GM20431 (cell line): Measurements from ENCODE around the gene NOM1.
"Not testable (repeated sequence)": the region's sequence is repeated elsewhere in the genome, so short reads cannot be mapped to it uniquely, and the experiment has no call there.

Experiments
- in situ Hi-C: fragments of 300-500 bp; cut with MseI, MboI; formaldehyde crosslinking; loops from one replicate; pipeline ENCODE4 v1.15.0; 2020; ENCODE audit warnings: low sequenced_read_pairs; ENCODE audit not compliant: unreplicated experiment

NOM1 gene

DNA sequence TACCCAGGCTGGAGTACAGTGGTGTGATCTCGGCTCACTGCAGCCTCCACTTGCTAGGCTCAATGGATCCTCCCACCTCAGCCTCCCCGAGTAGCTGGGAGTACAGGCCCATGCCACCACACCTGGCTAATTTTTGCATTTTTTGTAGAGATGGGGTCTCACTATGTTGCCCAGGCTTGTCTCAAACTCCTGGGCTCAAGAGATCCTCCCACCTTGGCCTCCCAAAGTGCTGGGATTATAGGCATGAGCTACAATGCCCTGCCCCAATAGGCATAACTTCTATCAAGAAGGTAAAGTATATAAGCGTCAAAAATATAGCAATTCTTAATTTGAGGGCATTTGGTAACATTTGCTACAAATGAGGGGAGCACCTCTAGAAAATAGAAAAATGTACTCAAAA, 12.7 kb upstream of the NOM1 start:
- in situ Hi-C loops, result not testable (repeated sequence)

DNA sequence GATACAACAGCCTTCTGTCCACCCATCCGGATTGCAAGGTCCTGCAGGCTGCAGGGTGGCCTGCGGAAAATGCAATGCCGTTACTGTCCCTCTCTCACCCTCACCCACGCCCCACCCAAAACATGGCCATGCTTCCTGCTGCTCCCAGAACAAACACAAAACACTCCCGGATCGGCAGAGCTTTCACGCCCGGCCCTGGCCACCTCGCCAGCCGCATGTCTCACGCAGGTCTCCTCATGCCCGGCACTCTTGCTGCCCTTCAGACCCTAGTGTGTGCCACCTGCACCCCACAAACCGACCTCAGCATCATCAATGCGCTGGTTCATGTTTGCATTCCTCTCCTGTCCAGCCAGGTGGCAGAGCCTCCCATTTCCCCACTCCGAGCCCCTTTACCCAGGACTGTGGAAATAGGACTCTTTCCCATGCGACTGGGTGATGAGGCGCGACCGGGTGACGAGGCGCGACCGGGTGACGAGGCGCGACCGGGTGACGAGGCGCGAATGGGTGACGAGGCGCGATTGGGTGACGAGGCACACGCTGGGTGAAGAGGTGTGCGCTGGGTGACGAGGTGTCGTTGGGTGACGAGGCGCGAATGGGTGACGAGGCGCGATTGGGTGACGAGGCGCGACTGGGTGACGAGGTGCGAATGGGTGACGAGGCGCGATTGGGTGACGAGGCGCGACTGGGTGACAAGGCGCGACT, 8.9 kb upstream of the NOM1 start:
- in situ Hi-C loops, result no loop called here

GRCh38 chr7:156941393-156942182, 7.9 kb upstream of the NOM1 start:
- in situ Hi-C loops, result no loop called here

- in situ Hi-C loops, result no loop called here
Observed at GRCh38 chr7:156942708-156943090, 6.8 kb upstream of the NOM1 start.

DNA sequence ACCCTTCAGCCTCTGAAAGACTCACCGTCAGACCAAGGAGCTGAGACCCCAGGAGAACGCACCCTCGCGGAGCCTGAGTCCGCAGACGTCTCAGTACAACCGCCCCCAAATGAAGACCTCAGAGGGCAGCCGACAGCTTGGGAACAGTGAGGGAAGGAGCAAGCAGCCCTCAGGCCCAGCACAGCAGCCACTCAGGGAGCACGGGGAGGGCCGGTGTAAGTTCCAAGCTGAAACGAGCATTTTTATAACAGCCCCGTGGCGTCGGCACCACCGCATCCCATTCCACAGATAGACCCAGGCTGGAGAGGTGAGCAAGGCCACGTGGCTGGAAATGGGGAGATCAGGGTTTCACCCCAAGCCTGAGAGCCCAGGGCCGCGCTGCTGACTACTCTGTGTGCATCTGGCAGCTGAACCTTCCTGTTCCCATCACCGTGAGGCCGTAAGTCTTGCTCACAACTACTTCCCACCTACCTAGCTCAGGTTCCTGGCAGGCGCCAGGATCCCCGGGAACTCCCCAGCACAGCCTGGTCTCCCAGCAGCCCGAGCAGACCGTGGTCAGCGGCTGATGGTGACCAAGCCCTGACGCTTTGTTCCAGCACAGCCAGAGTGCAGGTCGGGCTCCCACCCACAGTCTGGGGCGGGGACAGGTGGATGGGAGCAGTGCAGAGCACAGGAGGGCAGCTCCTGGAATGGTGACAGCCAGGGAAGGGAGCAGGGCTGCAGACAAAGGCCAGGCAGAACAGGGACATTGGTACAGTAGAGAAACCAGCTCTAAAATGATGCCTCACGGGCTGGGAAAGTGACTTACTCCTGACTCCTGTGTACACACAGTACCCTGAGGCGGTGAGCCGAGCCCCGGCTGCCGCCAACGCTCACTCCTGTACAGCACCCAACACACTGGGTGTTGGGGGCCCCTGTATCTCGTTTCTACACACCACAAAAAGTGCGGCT, 6.1 kb upstream of the NOM1 start:
- in situ Hi-C loops, result no loop called here

DNA sequence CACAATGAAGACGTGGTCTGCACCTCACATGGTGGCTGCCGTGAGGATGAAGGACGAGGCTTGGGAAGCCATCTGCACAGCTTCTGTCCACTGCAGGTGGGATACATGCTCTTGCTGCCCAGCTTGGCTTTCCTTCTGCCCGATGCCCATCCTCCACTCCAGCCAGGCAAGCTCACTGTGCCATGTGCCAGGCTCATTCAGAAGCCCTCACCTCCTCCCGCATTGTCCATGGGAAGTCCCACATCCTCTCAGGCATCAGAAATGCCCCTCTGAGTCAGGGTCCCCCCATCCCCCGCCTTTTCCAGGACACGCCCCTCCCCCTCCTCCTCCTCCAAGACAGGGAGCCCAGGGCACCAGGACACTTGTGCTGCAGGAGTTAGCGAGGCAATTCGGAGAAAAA, 4.6 kb upstream of the NOM1 start:
- in situ Hi-C loops, result no loop called here

DNA sequence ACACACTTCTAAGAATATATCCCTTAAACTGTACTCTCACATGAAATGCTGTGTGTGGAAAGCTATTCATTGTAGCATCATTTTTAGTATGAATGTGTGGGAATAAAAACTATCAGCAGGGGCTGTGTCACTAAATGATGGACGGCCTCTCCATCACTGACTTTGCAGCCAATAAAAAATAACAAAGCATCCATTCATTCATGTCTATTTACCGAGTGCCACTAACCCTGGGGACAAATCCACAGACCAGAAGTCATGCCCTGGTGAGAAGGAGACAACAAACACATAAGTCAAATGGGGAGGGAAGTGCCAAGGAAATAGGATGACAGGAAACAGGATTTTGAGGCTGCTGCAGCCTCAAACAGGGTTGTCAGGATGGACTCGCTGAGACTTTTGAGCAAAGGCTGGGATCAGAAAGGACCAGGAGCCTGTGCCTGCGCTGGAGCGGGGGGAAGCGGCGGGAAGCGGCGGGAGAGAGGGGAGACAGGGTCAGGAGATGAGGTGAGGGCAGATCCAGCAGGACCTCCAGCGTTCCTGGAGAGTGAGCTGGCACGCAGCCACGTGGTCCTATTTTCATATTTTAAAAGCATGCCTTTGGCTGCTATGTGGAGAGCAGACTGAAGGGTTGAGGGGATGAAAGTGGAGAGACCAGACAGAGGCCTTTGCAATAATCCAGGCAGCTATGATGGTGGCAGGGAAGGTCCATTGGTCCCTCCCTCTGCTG, 2.2 kb upstream of the NOM1 start:
- in situ Hi-C loops, result no loop called here

GRCh38 chr7:156948361-156948760, 1.2 kb upstream of the NOM1 start:
- in situ Hi-C loops, result no loop called here

- in situ Hi-C loops, result no loop called here
Observed at GRCh38 chr7:156950381-156950858, 908 bp downstream of the NOM1 start.

DNA sequence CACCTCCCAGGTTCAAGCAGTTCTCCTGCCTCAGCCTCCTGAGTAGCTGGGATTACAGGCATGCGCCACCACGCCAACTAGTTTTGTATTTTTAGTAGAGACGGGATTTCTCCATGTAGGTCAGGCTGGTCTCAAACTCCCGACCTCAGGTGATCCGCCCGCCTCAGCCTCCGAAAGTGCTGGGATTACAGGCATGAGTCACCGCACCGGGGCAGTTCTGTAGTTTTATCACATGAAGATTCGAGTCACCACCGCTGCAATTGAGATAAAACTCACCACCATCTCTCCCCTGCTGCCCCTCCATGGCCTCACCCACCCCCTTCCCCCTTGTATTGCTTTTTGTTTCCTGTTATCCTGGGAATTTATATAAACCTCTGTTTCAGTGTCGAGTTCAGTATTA, 3.7 kb downstream of the NOM1 start:
- in situ Hi-C loops, result not testable (repeated sequence)

GRCh38 chr7:156954941-156955340, 5.4 kb downstream of the NOM1 start:
- in situ Hi-C loops, result no loop called here

GRCh38 chr7:156956727-156957126, 7.2 kb downstream of the NOM1 start:
- in situ Hi-C loops, result no loop called here

DNA sequence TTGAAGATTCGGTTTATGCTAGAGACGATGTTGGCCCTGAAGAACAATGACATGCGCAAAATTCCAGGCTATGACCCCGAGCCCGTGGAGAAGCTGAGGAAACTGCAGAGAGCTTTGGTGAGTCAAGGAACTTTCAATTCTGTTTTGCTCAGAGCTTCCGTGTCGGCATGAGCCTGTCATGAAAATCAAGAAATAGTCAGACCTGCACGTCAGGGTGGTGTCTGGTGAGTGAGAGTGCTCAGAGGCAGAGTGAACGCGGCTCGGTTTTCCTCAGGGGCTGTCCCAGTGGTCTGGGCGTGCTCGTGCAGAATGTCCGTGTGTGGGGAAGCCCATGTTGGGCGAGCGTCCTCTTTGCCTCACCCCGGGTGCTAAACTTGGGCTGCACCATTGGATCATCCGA, 12.6 kb downstream of the NOM1 start:
- in situ Hi-C loops, result loop anchor here (10.0 kb wide), 1 partner anchor 303 kb away; no protein-coding TSS in a partner anchor

GRCh38 chr7:156962897-156963296, 13.4 kb downstream of the NOM1 start:
- in situ Hi-C loops, result loop anchor here (10.0 kb wide), 1 partner anchor 302 kb away; no protein-coding TSS in a partner anchor

- in situ Hi-C loops, result loop anchor here (10.0 kb wide), 1 partner anchor 301 kb away; no protein-coding TSS in a partner anchor
Observed at GRCh38 chr7:156963472-156963871, 14.0 kb downstream of the NOM1 start.

DNA sequence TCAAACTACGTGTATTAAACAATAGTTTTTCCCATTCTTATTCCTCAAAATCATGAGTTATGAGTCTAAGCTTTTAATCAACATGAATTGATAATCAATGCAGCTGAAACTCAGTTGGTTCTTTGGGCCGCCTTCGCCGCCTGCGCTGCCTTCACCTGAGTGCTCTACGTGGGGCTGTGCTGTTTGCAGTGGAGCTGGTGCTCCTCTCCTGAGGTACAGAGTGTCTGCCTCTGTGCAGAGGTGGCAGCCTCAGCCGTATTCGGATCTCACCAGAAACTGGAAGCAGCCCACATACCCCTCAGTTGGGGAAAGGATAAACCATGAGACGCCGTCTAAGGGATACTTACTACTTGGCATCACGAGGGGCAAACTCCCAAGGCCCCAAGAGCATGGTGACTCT, 15.5 kb downstream of the NOM1 start:
- in situ Hi-C loops, result loop anchor here (10.0 kb wide), 1 partner anchor 300 kb away; no protein-coding TSS in a partner anchor

GRCh38 chr7:156966387-156966786, 16.9 kb downstream of the NOM1 start:
- in situ Hi-C loops, result loop anchor here (10.0 kb wide), 1 partner anchor 298 kb away; no protein-coding TSS in a partner anchor

- in situ Hi-C loops, result loop anchor here (10.0 kb wide), 1 partner anchor 297 kb away; no protein-coding TSS in a partner anchor
Observed at GRCh38 chr7:156968183-156968582, 18.7 kb downstream of the NOM1 start.

DNA sequence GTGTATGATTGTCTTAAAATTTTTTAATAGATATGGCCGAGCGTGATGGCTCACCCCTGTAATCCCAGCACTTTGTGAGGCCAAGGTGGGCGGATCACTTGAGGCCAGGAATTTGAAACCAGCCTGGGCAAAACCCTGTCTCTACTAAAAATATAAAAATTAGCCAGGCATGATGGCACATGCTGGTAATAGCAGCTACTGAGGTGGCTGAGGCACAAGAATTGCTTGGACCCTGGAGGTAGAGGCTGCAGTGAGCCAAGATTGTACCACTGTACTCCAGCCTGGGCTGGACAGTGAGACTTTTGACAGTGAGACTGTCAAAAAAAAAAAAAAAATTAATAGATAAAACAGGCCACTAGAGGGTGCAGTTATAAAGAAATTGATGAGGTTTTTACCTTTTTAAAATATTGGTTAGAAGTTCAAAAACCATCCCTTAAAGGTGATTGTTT, 20.5 kb downstream of the NOM1 start:
- in situ Hi-C loops, result loop anchor here (10.0 kb wide), 1 partner anchor 295 kb away; no protein-coding TSS in a partner anchor
